Measurements from ENCODE around the gene FASTKD3.
"Not testable (repeated sequence)": the region's sequence is repeated elsewhere in the genome, so short reads cannot be mapped to it uniquely, and the experiment has no call there.

The FASTKD3 gene, protein sequence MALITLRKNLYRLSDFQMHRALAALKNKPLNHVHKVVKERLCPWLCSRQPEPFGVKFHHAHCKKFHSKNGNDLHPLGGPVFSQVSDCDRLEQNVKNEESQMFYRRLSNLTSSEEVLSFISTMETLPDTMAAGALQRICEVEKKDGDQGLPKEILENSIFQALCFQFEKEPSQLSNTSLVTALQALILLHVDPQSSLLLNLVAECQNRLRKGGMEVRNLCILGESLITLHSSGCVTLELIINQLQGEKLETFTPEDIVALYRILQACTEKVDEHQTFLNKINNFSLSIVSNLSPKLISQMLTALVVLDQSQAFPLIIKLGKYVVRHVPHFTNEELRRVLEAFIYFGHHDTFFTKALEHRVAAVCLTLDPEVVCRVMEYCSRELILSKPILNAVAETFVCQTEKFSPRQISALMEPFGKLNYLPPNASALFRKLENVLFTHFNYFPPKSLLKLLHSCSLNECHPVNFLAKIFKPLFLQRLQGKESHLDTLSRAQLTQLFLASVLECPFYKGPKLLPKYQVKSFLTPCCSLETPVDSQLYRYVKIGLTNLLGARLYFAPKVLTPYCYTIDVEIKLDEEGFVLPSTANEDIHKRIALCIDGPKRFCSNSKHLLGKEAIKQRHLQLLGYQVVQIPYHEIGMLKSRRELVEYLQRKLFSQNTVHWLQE

DNA sequence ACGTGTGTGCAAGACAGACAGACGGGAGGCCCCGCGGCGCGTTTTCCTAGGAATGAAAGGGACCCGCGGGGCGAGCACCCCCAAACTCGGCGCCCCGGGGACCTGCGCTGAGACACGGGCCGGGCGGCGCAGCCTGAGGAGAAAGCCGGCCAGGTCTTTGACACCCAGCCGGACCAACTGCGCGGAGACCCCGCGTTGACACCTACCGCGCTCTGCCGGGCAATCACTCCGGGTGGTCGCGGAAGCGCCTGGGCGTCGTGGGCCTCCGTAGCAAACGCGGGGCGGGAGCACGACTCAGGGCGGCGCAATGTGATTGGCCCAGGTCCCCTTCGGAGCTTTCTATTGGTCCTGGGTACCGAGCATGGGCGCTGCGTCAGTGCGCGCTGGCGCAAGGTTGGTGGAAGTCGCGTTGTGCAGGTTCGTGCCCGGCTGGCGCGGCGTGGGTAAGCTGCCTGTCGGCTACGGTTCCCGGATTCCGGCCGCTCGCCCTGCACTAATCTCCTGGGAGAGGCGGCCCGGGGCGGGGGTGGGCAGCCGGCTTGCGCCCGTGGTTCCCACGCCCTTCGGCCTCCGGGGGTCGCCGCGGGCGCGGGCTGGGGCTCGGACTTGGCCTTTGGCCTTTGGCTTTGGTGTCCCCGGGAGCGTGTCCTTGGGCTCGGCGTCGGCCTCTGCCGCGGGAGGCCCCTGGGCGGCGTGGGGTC, at the start of gene FASTKD3, which contains the start of gene MTRR:
Gene FASTKD3 (minus strand): TSS at position 259 of the 701 bp plus-strand sequence. CDS start 948 bp downstream, outside the sequence.
Gene MTRR (plus strand): TSS at position 376 of the 701 bp plus-strand sequence. CDS start 1,647 bp downstream, outside the sequence.
- DNase-seq = peak; percentile 81

DNA sequence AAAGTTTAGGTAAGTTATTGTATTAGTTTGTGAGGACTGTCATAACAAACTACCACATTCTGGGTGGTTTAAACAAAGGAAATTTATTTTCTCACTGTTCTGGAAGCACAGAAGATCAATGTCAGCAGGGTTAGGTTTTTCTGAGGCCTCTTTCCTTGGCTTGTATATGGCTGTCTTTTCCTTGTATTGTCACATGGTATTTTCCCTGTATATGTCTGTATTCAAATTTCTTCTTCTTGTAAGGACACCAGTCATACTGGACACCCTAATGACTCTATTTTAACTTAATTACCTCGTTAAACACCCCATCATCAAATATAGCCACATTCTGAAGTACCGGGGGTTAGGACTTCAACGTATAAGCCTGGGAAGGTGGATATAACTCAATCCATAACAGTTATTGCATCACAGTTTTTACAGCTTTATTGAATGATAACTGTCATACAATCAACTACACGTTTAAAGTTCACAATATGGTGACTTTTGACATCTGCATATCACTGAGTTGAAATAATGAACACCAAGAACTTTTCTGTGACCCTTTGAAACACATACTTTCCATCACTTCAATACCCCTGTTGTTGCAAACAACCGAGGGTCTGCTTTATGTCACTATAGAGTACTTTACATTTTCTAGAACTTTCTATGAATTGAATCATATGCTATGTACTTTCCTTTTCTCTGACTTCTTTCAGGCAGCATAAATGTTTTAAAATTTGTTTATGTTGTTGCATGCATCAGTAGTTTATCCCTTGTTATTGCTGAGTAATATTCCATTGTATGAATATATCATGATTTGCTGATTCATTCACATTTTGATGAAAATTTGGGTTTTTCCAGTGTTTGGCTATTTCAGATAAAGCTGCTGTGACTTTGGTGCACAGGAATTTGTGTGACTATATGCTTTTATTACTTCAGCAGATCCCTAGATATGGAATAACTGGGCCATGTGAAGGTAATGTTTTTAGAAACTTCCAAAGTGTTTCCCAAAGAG, 48.6 kb upstream of the FASTKD3 start:
- DNase-seq = no peak

DNA sequence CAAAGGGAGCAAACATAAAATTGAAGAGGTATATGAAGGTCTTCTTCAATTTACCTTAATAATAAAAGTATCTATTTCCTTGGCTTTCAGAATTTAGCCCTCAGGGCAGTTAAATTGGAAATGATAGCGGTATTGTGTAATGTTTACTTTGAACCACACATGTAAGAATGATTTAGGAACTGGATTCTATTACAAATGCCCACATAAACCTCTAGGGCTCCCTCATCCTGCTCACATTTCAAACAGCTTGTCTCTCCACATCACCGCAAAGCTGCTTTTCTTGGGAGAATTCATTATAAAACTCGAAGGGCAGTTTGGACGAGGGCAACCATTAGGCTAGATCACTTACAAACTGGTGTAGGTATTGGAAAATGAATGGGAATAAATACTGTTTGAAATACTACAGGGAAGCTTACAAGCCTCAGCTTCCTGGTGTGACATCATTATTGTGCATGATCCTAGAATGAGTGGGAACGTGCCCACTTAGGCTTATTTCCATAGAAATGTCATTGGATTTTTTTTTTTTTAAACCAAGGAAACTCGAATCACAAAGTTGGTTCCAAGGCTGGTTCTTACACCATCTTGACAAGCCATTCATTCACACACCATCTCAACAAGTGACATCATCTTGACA, 47.5 kb upstream of the FASTKD3 start:
- DNase-seq = no peak

DNA sequence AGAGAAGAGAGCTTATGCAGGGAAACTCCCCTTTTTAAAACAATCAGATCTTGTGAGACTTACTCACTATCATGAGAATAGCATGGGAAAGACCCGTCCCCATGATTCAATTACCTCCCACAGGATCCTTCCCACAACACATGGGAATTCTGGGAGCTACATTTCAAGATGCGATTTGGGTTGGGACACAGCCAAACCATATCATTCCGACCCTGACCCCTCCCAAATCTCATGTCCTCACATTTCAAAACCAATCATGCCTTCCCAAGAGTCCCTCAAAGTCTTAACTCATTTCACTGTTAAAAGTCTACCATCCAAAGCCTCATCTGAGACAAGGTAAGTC, 42.6 kb upstream of the FASTKD3 start:
- not testable (repeated sequence) for DNase-seq

DNA sequence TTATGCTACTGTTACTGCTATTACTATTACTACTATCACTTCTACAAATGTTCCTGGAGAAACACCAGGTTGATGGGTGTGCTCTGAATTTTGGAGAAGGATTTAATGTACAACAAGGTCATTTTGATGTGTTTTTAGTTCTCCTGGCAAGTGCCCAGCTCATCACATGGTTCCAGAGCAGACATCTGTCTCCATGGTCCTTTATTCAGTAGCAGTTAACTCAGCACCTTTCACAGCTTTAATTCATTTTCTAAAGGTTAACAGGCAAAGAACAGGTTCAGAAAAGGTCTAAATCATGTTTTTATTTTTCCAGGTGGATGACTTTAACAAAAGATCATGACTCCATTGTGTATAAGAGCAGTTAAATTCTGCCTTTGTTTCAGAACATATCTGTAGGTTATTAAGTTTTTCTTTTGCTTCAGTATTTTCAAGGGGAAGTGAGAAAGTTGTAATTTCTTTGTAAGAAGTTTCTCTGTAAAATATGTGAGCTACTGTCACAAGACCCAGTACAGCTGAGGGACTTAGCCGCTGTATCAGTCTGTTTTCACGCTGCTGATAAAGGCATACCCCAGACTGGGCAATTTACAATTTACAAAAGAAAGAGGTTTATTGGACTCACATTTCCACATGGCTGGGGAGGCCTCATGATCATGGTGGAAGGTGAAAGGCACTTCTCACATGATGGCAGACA, 42.1 kb upstream of the FASTKD3 start:
- no peak for DNase-seq

DNA sequence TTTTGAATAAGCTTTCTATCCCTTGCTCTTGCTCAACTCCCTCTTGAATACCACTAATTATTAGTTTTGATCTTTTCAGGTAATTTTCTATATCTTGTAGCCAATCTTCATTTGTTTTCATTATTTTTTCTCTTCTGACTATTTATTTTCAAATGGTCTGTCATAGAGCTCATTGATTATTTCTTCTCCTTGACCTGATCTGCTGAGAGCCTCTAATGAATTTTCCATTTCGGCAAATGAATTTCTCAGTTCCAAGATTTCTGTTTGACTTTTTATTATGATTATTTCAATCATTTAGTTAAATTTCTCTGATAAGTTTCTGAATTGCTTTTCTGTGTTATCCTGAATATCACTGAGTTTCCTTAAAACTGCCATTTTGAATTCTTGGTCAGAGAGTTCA, 39.5 kb upstream of the FASTKD3 start:
- no peak for DNase-seq

DNA sequence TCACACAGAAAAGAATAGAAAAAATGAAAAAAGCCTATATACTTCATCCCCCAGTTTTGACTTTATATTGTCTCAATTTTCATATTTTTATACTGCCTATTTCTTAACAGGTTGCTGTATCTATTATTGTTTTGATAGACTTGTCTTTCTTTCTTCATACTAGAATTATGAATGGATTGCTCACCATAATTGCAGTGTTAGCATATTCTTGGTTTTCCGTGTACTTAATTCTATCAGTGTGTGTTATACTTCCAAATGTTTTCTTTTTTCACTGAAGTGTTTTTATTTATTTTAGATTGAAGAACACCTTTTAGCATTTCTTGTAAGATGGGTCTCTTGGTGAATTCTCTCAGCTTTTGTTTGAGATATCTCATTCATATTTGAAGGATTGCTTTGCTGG, 38.8 kb upstream of the FASTKD3 start:
- DNase-seq = no peak

DNA sequence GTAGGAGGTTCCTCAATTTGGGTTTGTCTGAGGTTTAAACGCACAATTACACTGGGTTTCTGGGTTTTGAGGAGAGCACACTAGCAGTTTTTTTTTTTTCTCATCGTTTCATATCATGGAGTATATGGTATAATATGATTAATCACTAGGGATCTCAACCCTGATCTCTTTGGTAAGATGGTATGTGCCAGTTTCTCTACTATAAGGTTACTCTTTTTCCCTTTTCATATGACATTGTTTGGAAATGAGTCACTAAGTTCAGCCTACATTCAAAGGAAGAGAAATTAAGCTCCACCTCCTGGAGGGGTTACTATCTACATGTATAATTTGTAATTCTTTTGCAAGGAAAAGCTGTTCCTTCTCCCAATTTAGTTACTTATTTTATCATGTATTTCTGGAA, 35.3 kb upstream of the FASTKD3 start:
- DNase-seq = no peak

DNA sequence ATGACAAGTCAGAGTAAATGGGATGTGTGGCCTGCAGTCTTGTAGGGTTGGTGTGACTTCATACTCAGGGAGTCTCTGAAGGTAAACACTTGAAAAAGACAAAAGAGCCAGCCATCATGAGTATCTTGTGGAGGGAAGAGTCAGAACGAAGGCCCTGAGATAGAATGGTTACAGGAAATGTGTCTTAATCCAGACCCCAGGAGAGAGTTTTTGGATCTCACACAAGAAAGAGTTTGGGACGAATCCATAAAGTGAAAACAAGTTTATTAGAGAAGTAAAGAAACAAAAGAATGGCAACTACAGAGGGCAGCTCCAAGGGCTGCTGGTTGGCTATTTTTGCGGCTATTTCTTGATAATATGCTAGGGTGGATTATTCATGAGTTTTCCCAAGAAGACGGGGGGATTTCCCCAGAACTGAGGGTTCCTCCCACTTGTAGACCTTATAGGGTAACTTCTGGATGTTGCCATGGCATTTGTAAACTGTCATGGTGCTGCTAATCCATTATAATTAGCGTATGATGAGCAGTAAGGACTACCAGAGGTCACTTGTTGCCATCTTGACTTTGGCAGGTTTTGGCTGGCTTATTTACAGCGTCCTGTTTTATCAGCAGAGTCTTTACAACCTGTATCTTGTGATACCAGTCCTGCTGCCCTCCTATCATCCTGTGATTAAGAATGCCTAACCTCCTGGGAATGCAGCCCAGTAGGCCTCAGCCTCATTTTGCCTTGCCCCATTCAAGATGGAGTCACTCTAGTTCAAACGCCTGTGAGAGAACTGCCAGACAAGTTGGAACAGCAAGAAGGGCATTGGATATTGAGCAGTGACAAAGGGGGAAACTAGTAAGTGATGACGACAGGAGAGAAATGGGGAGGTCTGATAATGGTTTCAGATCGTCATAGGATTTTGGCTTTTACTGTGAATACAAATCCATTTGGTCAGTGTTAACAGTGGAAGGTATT, 34.1 kb upstream of the FASTKD3 start:
- no peak for DNase-seq

DNA sequence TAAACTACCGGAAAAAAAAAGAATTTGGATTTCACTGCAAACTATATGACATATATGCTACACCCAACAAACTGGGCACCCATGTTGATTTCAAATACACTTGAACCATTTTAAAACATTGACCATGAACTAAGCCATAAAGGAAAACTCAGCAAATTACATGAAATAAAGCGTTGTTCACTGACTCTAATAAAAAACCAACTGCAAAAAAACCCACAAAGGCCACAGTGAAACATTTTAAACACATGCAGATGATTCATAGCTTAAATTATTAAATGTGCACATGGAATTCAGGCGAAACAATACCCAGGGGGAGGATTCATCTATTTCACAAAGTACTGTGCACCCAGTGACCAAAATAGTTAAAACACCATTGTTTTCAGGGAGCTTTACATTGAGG, 33.4 kb upstream of the FASTKD3 start:
- no peak for DNase-seq

DNA sequence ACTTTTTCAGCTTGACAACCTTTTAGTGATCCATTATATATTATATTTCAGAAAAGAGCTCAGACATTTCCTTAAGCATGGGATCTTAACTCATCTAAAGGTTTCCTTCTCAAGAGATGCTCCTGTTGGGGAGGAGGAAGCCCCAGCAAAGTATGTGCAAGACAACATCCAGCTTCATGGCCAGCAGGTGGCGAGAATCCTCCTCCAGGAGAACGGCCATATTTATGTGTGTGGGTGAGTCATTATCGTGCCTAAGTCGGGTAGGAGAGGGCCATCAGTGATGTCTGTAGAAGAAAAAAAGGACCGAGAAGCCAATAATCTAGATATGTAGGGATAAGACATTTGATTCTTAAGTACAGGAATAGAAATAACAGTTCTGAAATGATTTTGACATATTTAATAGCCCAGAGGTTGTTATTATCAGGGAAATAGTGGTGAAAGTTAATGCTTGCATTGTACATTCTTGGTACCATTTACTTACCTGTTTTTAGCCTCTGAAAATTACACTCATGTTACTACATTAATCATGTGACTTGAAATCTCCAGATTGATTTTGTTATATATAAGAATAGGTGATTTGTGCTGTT, 28.3 kb upstream of the FASTKD3 start:
- no peak for DNase-seq

DNA sequence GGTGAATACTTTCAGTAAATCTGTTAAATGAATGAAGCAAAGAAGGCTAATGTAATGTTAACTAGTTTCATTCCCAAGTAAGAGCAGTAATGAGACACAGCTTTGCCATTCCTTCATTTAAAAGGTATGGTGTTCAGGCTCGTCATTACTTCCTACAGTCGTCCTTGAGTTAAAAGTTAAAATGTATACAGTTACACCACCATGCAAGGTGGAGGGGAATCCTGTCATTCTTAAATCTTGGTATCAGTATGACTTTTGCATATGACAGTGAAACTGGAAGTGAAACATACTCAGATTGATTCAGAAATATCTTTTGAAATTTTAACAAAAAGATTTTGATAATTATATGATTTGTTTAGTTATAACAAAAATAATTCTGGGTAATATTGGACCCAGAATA, 26.0 kb upstream of the FASTKD3 start:
- DNase-seq = no peak

DNA sequence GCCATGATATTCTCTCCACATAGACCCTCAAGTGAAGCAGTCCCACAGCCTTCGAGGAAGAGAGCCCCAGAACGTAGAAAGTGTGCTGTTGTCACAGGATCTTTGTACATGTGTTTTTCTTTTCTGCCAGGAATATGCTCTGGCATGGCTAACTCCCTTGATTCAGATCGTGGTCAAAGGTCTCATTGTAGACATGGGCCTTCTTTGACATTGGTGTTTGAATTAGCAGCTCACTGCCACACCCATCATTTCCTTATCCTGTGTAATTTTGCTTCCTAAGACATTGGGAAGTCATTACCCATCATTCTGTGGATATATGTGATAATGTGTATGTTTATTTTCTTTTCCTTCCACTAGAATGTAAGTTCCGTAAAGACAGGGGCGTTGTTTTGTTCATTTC, 25.6 kb upstream of the FASTKD3 start:
- no peak for DNase-seq

DNA sequence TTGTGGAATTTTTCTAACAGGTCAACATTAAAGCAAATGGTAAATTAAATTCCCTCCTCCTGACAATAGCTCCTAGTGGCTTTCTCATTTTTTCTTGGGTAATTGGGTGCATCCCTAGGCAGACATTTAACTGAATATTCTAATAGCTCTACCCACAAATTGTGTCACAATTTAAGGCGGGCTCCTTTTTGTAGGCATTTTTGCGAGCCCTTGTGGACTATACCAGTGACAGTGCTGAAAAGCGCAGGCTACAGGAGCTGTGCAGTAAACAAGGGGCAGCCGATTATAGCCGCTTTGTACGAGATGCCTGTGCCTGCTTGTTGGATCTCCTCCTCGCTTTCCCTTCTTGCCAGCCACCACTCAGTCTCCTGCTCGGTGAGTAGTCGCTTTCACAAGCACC, 20.1 kb upstream of the FASTKD3 start:
- DNase-seq = no peak

DNA sequence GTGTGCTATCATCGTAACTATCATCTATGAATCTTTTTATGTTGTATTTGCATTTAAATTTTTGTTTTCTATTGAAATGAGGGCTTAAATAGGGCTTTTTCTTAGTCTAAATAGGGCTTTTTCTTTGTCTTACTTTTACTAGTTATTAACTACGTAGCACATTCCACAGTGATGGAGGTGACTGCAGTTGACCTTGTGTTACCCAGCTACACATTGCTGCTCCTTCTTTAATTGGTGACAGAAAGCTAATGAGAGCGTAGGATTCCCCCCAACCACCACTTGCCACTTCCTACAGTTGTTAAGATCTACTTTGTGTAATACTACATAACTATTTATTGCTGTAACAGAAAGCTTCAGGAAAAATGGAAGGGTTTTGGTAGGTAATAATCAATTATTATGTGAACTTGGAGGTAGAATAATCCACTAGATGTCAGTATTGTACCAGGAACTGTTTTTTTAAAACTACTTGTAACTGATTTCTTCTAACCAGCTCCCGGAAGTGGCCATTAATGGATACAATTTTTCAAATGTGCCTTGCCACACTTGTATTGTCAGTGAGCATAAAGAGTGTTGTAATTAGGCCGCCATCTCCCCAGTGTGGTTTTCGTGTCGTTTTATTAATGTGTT, 18.1 kb upstream of the FASTKD3 start:
- no peak for DNase-seq

DNA sequence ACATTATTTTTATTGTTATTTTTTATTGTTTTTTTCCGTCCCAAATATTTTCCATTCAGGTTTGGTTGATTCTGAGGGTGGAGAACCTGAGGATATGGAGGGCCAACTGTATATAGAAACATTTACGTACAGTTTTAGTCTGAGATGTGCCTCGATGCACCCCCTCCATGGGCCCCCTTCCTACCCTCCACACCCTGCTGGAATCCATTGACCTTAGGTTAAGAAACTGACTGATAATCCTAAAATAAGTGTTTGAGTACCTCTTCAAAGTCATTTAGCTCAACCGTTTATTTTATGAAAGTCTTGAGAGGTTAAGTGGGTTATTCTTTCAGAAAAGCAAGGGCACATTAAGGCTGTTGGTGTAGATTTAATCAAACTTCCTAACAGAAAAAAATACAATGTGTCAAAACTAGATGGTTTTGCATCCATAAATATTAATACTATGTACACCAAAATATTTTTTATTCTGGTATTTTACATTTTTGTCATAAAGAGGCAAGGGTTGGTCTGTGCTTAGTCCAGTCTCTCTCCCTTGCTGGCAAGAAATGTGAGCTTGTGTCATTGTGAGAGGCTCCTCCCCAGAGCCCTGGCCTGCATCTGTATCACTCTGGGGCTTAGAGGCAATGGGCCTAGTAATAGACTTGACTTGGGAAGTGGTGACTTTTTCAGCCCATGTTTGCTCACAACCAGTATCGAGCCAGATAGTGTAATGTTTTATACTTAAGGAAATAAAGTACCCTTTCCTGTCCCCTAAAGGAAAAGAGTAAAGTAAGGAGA, 15.8 kb upstream of the FASTKD3 start:
- DNase-seq = no peak

DNA sequence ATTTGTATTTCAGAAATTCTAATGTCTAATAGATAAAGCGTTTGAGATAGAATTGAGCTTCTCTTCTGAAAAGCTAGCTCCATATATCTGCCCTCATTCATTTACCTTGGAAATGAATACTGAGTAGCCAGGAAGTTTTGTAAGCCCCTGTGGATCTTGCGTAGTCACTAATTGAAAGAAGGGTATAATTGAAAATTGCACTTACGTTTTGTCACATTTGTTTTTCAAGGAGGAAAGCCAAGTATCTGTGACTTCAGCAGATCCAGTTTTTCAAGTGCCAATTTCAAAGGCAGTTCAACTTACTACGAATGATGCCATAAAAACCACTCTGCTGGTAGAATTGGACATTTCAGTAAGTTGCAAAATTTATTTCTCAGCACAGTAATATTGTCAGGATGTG, 14.1 kb upstream of the FASTKD3 start:
- no peak for DNase-seq

DNA sequence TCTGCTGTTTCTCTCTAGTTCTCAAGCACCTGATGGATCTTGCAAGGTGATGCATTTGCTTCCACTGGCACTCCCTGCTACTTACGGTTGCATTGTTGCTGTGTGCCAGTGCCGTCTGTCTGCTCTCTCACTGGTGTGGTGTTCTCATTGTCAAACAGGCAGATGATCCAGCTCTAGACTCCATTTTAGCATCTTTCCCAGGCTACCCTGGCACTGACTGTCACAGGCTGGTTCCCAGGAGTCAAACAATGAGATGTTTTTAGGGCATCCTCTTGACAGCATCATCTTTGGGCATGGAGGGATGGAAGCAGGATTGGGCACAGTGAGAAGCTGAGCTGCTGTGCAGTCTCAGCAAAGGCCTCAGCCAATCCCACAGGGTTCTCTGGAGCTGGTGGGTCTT, 13.0 kb upstream of the FASTKD3 start:
- no peak for DNase-seq

DNA sequence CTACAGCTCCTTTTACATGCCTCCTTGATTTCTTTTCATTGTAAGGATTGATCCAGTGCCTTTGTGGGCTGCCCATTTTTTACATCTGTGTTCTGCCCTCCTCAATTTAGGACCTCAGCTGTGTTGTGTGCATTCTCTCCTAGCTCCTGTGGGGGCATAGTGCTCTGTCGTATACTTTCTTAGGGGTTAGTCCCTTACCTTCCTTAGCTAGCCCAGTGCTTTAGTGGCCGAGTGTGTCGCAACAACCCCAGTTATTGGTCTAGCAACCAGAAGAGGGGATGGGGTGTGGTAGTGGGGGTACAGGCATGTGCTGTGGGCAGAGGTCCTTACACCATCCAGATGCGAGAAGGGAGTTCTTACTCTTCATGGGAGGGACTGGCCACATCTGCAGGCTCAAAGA, 12.3 kb upstream of the FASTKD3 start:
- DNase-seq = no peak

All from NCI-H1417 treated with DMSO at 0.1 percent for 48 hours (cell line).